ENCODE data around the gene FOSL1. TPM values are rescaled to one million over a fixed set of nuclear protein-coding genes. Genes with fewer than 3 reads are reported as not detected.
A peak's percentile ranks its signal among the peaks of the same experiment; 100 is the strongest.

FOSL1 gene
- total and polyA plus RNA-seq, 2 of the 13 experiments (the other 11 are each of a cell fraction or from before 2014, with no cell fraction given): 4.0 to 4.1 TPM

GRCh38 chr11:65859812-65860277, 40.3 kb downstream of the FOSL1 start (continued):
- no peak for TF ChIP-seq DMTF1 (CRISPR knock-in tag; IDR thresholded peaks at IDR 0.05)
- peak; percentile 6; the same call in 1 of the 2 replicates for TF ChIP-seq ZNF503 (CRISPR knock-in tag; IDR thresholded peaks at IDR 0.05)
- TF ChIP-seq AKAP8 (CRISPR knock-in tag; IDR thresholded peaks at IDR 0.05): peak; percentile 34; the same call in 1 of the 2 replicates
- 0 out of 2 replicates have a peak, but pooled peaks have one; percentile 49 for TF ChIP-seq ZNF550 (CRISPR knock-in tag; IDR thresholded peaks at IDR 0.05; ENCODE audit: borderline replicate concordance)
- 0 out of 2 replicates have a peak, but pooled peaks have one; percentile 32 for TF ChIP-seq ZNF709 (CRISPR knock-in tag; IDR thresholded peaks at IDR 0.05)
- 0 out of 2 replicates have a peak, but pooled peaks have one; percentile 12 for TF ChIP-seq NR3C1 (CRISPR knock-in tag; IDR thresholded peaks at IDR 0.05)
- no peak for TF ChIP-seq RAD51 (IDR thresholded peaks at IDR 0.05; ENCODE audit: borderline replicate concordance)
- peak; percentile 64; the same call in 1 of the 2 replicates for TF ChIP-seq THAP8 (CRISPR knock-in tag; IDR thresholded peaks at IDR 0.05; ENCODE audit: borderline replicate concordance)
- peak; percentile 12; the same call in 1 of the 2 replicates for TF ChIP-seq SP2 (CRISPR knock-in tag; IDR thresholded peaks at IDR 0.05)
- 0 out of 2 replicates have a peak, but pooled peaks have one; percentile 48 for TF ChIP-seq ZNF839 (CRISPR knock-in tag; IDR thresholded peaks at IDR 0.05; ENCODE audit: borderline replicate concordance)
- 0 out of 2 replicates have a peak, but pooled peaks have one; percentile 1 for TF ChIP-seq NR0B2 (CRISPR knock-in tag; IDR thresholded peaks at IDR 0.05)
- TF ChIP-seq ZNF878 (CRISPR knock-in tag; IDR thresholded peaks at IDR 0.05): 0 out of 2 replicates have a peak, but pooled peaks have one; percentile 3
- TF ChIP-seq ZNF607 (CRISPR knock-in tag; IDR thresholded peaks at IDR 0.05; ENCODE audit: borderline replicate concordance): peak; percentile 79; the same call in 1 of the 2 replicates
- TF ChIP-seq ZNF564 (CRISPR knock-in tag; IDR thresholded peaks at IDR 0.05): 0 out of 2 replicates have a peak, but pooled peaks have one; percentile 58
- peak; percentile 47; the same call in 1 of the 2 replicates for TF ChIP-seq ZNF501 (CRISPR knock-in tag; IDR thresholded peaks at IDR 0.05)
- TF ChIP-seq CREBL2 (CRISPR knock-in tag; IDR thresholded peaks at IDR 0.05; ENCODE audit: borderline replicate concordance): 0 out of 2 replicates have a peak, but pooled peaks have one; percentile 4
- TF ChIP-seq ZNF747 (CRISPR knock-in tag; IDR thresholded peaks at IDR 0.05; ENCODE audit: borderline replicate concordance): peak; percentile 9; the same call in 1 of the 2 replicates
- 0 out of 2 replicates have a peak, but pooled peaks have one; percentile 0 for TF ChIP-seq ZC3H4 (CRISPR knock-in tag; IDR thresholded peaks at IDR 0.05; ENCODE audit: borderline replicate concordance)
- 0 out of 2 replicates have a peak, but pooled peaks have one; percentile 50 for TF ChIP-seq ZNF512 (CRISPR knock-in tag; IDR thresholded peaks at IDR 0.05)
